ENCODE measurements around the gene ECT2L. TPM values are rescaled to one million over a fixed set of nuclear protein-coding genes. Genes with fewer than 3 reads are reported as not detected.

ECT2L gene
- 2.7 TPM for total RNA-seq (ENCODE audit: unreplicated experiment)
- long read RNA-seq, partial matches to known transcripts: 0 of 3 reads
- long read RNA-seq, other reads (novel, unspliced or antisense): 3 of 3 reads

- Mint-ChIP-seq H3K9me3 (ENCODE audit: unreplicated experiment) (no peaks in the 10 kb centered on the region), H3K4me1 (ENCODE audit: low read depth, unreplicated experiment) (peaks cover 11% of the 10 kb centered on the region), H3K27ac (ENCODE audit: unreplicated experiment) (no peak within 1 kb of the TSS), H3K27me3 (ENCODE audit: unreplicated experiment) (peaks cover 2% of the 10 kb centered on the region), H3K36me3 (ENCODE audit: unreplicated experiment) (no peaks in the 10 kb centered on the region), H3K4me3 (ENCODE audit: unreplicated experiment) (peak within 1 kb of the TSS; percentile 74)
- TF ChIP-seq CTCF (IDR thresholded peaks at IDR 0.05; ENCODE audit: partially characterized antibody, unreplicated experiment): no peak
- DNase-seq: peak; percentile 78
Measured at GRCh38 chr6:138795809-138796603, at the start of gene ECT2L. Gene ECT2L (plus strand): TSS chr6:138796087. CDS start chr6:138813275, 17,188 bp downstream.

GRCh38 chr6:138752017-138752416, 43.9 kb upstream of the ECT2L start:
- no peaks in the 10 kb centered on the region for H3K36me3 Mint-ChIP-seq (ENCODE audit: unreplicated experiment)
- no peaks in the 10 kb centered on the region for H3K9me3 Mint-ChIP-seq (ENCODE audit: unreplicated experiment)
- TF ChIP-seq CTCF (IDR thresholded peaks at IDR 0.05; ENCODE audit: partially characterized antibody, unreplicated experiment): no peak
- no peaks in the 10 kb centered on the region for H3K27me3 Mint-ChIP-seq (ENCODE audit: unreplicated experiment)
- H3K27ac Mint-ChIP-seq (ENCODE audit: unreplicated experiment): no peak overlapping the region
- DNase-seq: no peak
- H3K4me1 Mint-ChIP-seq (ENCODE audit: low read depth, unreplicated experiment): peaks cover 2% of the 10 kb centered on the region
- no peak overlapping the region for H3K4me3 Mint-ChIP-seq (ENCODE audit: unreplicated experiment)

- Mint-ChIP-seq H3K27ac (ENCODE audit: unreplicated experiment) (no peak overlapping the region), H3K9me3 (ENCODE audit: unreplicated experiment) (no peaks in the 10 kb centered on the region), H3K27me3 (ENCODE audit: unreplicated experiment) (no peaks in the 10 kb centered on the region), H3K4me1 (ENCODE audit: low read depth, unreplicated experiment) (no peaks in the 10 kb centered on the region), H3K4me3 (ENCODE audit: unreplicated experiment) (no peak overlapping the region), H3K36me3 (ENCODE audit: unreplicated experiment) (no peaks in the 10 kb centered on the region)
- TF ChIP-seq CTCF (IDR thresholded peaks at IDR 0.05; ENCODE audit: partially characterized antibody, unreplicated experiment): no peak
- no peak for DNase-seq
Measured at GRCh38 chr6:138757136-138757535, 38.8 kb upstream of the ECT2L start.

GRCh38 chr6:138765896-138766655, 29.8 kb upstream of the ECT2L start:
- peak; percentile 79 for TF ChIP-seq CTCF (IDR thresholded peaks at IDR 0.05; ENCODE audit: partially characterized antibody, unreplicated experiment)
- Mint-ChIP-seq H3K27ac (ENCODE audit: unreplicated experiment) (no peak overlapping the region), H3K9me3 (ENCODE audit: unreplicated experiment) (no peaks in the 10 kb centered on the region), H3K4me1 (ENCODE audit: low read depth, unreplicated experiment) (no peaks in the 10 kb centered on the region), H3K4me3 (ENCODE audit: unreplicated experiment) (no peak overlapping the region), H3K27me3 (ENCODE audit: unreplicated experiment) (no peaks in the 10 kb centered on the region), H3K36me3 (ENCODE audit: unreplicated experiment) (no peaks in the 10 kb centered on the region)
- DNase-seq: no peak

All from glutamatergic neuron (in vitro differentiated cells).